Activated T-helper 1 cell treated with anti-CD3 and anti-CD28 coated beads, Interleukin-2, amount 50 U/mL, for 16 hours (primary cell): ENCODE results near the gene SLC38A2.

Experiments used
- DNase-seq, 2 donors: peaks; one replicate each; pipeline ENCODE4 v3.0.0-alpha.2; 2020; ENCODE audit warnings: low read depth in 1 of 2, low spot score in 1 of 2

The SLC38A2 gene

GRCh38 chr12:46362895-46363581 lies 9.5 kb downstream of the SLC38A2 start:
- no peak for DNase-seq

- DNase-seq, result no peak
Observed at GRCh38 chr12:46361667-46362034, 10.9 kb downstream of the SLC38A2 start.

DNA sequence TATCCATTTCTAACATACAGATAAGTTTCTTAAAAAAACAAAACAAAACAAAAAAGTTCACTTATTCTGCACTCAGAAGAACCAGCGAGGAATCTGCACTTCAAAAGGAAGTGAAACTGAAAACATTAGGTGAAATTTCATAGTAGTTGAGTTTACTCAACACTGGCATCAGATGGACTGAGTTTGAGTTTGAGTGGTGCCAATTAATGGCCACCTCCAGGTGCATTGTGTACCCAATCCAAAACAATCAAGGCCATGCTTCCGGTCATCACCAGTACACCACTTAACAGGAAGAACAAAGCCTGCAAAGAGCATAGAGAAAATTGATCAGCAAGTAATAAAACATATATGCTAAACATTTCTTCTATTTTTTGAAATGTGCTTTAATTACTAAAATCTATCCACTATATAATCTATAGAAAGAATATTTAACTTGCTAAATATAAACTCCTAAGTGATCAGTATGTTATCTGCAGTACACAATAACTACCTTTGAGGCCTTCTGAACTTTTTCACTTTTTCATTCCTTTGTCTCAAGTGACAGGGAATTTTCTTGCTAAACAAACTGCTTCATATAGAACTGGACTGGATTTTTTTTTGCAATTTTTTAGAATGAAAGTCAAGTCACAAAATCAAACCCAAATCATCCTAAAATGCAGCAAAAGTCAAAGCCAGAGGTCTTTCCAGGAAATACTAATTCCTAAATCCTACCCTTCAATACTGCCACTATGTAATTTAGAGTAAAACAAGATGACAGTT lies 11.5 kb downstream of the SLC38A2 start:
- DNase-seq, result no peak

- DNase-seq, result no peak
Observed at GRCh38 chr12:46360370-46360769, 12.2 kb downstream of the SLC38A2 start.

DNA sequence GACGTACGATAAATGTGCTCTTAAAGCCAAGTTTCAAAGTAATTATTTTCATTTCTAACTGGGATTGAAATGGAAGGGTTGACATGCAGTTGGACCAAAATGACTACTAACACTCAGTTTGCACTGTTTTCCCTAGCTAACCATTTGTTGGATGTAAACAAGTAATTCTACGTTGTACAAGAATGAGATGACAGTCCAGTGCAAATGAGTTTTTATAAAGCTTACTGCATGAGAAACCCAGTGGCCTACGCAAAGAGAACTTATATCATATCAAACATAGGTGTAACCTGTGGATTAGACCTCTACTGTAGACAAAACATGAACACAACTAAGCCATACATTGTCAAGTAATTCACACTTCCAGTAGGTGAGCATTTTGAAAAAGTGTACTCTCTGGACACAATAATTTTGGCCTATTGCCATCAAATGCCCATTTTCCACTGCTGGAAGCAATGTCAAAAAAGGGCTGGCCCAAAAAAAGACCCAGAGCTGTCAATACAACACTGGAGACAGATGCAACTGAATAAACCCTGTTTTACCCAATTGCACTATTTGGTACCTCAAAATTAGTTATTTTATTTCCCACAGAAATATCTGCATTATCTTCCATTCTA lies 12.8 kb downstream of the SLC38A2 start:
- no peak for DNase-seq

DNA sequence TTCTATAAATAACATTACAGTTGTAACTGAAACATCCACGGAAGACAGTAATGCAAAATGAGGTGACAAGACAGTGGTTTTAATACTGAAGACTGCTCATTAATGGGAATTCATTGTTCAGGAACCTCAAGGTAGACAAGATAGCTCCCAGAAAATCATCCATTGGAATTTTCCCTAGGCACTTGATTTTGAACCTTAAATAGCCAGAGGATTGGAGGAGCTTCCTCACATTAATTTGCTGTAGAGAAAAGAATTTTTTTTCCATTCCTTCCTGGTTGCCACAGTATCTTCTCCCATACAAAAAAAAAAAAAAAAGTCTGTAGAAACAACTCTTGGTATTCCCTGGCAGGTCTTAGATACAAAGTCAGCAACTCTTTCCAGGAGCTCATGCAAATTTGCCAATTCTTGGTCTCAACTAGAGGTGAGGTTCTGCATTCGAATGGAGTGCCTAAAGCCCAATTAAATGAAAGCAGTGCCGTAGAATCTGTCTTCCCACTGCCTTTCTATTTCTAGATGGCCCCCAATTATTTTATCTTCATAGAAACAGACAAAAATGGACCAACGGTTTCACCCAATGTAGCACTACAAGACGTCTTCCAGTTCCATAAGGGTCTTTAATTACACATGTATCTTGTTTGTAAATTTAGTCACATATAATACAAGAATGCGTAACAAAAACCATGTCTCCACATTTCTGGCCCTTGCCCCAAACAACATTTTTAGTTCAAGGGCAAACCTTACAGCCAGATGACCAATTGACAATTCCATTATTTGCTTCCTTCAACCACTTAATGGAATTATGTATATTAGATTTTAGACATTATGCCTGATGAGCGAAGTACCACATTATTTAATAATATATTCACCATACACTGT lies 13.5 kb downstream of the SLC38A2 start:
- no peak for DNase-seq

DNA sequence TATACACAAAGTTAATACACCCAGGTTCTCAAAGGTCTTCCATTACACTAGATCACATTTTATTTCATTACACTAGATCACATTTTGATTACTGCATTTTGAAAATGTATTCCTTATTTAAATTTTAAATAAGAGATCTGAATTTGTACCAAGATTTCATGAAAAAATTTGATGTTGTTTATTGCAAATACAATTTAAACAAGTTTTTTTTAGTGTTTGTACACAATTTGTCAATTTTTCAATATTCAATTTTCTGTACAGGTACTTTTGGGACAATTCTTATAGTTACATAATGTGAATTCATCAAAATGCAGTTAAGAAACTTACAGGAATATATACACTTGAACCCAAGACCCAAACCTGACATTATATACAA lies 14.3 kb downstream of the SLC38A2 start:
- DNase-seq, result no peak

DNA sequence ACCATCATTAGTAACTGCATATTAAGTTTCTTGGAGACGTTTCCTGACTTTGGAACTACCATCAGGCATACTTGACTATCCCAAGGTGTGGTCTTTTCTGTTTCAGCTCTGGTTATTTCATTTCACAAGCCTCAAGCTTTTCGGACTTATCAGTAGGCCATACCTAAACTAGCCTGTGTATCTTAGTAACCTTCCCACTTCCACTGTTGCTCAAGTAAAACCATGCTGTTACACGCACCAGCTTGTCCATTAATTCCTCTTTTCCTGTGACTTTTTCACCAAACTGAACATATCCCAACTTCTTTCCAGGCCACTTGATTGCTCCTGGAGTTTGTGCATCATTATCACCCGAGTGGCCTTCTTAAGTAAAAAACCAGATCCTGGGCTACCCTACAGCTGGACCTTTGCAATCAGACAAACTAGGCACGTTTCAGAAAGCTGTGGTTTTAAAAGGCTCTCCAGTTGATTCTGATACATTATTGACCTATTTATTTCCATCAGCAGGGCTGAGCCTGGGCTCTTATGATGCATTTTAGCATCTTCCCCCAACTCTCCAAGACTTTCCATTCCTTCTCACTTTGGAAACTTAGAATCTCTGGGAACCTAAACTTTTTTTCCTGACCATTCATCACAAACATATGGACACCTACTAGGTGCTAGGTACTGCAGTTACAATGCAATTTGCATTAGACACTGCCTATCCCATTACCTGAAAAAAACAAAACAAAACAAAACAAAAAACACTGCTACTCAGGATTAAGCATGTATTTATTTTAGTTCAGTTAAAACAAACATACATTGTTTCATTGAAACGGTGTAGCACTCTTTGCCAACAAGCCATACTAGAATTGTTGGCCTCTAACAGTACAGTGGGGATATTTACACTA lies 14.9 kb downstream of the SLC38A2 start:
- DNase-seq, result no peak

- no peak for DNase-seq
Observed at GRCh38 chr12:46356655-46357437, 15.7 kb downstream of the SLC38A2 start.

GRCh38 chr12:46354802-46355199 lies 17.8 kb downstream of the SLC38A2 start:
- DNase-seq, result no peak

- DNase-seq, result no peak
Observed at GRCh38 chr12:46354111-46354801, 18.3 kb downstream of the SLC38A2 start.

DNA sequence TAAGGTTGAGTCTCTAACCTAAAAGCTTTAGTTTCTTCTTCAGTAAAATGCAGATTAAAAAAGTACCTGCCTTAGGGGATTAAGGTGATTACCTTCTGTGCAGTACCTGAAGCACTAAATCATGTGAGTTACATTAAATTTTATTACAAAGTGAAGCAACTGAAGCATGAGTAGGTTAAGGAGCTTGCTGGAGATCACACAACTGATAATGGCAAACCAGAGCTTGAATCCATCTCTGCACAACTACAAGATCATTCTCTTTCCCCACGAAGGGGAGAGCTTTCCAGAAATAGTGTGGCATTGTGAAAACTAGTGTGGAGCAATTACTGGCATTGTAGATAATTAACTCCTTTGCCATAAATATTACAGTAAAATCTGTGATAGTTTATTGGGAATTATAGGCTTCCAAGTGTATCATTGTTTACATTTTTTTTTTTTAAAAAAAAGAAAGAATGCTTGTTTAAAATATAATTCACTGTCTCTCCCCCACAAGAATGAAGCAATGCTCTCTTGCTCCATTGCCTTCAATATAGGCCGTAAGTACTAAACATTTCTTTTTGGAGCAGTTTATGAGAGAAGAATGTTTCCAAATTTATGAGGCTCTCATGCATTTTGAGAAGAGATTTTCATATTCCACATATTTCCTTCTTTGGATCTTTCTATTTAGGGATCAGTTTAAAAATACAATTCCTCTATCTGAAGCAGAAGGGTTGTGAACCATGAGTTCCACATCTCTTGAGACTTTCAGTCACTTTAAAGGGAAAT lies 20.5 kb downstream of the SLC38A2 start:
- DNase-seq, result no peak

DNA sequence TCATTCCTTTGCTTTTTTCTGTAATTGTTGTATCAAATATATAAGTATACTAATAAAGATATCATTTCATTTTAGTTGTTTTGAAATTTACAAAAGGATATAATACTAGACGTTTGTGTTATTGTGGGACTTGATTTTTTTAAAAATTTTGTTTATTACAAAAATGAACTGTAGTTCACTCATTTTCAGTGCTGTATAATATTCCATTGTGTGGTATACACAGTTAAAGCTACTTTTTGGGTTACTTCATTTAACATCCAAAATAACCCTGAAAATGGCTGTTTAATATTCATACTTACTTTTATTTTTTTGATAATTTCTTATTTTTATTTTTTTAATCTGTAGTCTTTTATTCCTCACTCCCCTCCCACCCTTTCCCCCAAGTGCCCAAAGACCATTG lies 21.4 kb downstream of the SLC38A2 start:
- DNase-seq, result no peak

GRCh38 chr12:46349253-46349652 lies 23.3 kb downstream of the SLC38A2 start:
- DNase-seq, result no peak

- no peak for DNase-seq
Observed at GRCh38 chr12:46343118-46343852, 29.3 kb downstream of the SLC38A2 start.

DNA sequence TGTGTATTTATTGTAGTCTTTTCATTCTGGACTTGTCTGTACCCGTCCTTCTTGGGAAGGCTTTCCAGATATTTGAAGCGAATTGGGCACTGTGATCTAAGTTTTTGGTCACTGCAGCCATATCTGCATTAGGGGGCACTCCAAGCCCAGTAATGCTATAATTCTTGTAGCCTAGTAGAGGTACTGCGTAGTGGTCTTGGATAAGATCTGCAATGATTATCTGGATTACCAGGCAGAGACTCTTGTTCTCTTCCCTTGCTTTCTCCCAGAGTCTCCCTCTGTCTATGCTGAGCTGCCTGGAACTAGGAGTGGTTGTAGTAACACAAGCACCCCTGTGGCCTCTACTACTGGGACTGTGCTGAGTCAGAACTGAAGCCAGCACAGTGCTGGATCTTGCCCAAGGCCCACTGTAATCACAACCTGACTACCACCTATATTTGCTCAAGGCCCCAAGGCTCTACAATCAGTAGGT lies 30.0 kb downstream of the SLC38A2 start:
- DNase-seq, result no peak

GRCh38 chr12:46339051-46339450 lies 33.5 kb downstream of the SLC38A2 start:
- DNase-seq, result no peak

DNA sequence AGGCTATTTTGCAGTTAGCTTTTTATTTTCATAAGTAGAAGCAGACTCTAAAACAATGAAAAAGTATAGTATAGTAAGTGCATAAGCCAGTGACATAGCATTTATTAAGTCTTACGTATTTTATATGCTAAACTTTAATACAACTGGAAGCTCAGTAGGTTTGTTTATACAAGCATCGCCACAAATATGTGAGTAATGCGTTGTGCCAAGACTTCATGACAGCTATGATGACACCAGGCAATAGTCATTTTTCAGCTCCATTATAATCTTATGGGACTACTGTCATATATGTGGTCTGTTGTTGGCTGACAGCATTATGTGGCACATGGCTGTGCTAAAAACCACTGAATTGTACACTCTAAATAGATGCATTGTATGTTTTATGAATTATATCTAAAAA lies 40.3 kb downstream of the SLC38A2 start:
- DNase-seq, result no peak
